ENCODE results near the gene GC. TPM values are rescaled to one million over a fixed set of nuclear protein-coding genes. Genes with fewer than 3 reads are reported as not detected.

GC gene
- total and polyA plus RNA-seq, 9 of the 15 experiments (the other 6 are each of a cell fraction or from before 2014, with no cell fraction given), result 0.44 TPM; not detected in 8

DNA sequence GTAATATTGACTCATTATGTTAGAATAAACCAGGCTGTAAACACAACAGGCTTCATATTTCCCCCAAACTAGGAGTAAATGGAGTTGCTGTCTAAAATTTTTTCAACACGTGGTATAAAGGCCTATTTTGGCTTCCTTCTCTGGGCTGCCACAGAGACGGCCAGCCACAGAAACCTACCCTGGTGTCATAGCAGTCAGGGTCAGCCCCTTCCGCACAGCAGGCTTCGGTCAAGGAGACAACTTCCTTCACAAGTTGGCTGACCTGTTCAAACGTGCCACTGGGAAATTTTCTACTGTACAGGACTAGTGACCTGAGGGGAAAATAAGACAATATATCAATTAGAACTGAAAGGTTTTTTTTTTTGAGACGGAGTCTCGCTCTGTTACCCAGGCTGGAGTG lies 15.8 kb downstream of the GC start:
- no TSS peak for BruUV-seq (replicated peaks)
- Histone ChIP-seq H3K4me2 (ENCODE audit: insufficient read depth, low read length) (no peak overlapping the region), H3K4me3 (no peak overlapping the region), H3K9ac (ENCODE audit: insufficient read depth in 1 of 2, low read depth in 2 of 2, low read length in 2 of 2) (no peak overlapping the region), H3K4me1 (replicated peaks in 1 of 2; ENCODE audit: control insufficient read depth in 2 of 2, insufficient read depth in 2 of 2, low read length in 2 of 2) (no peaks in the 10 kb centered on the region), H4K20me1 (replicated peaks; ENCODE audit: control insufficient read depth, insufficient read depth, low read length) (no peaks in the 10 kb centered on the region), H3K9me3 (replicated peaks; ENCODE audit: control insufficient read depth, insufficient read depth, low read depth, low read length) (no peaks in the 10 kb centered on the region), H3K27ac (ENCODE audit: extremely low read depth, low read depth, low read length) (no peak overlapping the region), H2AFZ (ENCODE audit: low read depth, low read length) (no peak overlapping the region), H3K9me1 (ENCODE audit: control insufficient read depth, insufficient read depth, low read length) (no peaks in the 10 kb centered on the region), H3K36me3 (ENCODE audit: control insufficient read depth, insufficient read depth, low read length) (no peaks in the 10 kb centered on the region), H3K27me3 (ENCODE audit: control insufficient read depth in 2 of 2, insufficient read depth in 2 of 2, low read length in 2 of 2) (no peaks in the 10 kb centered on the region), H3K79me2 (ENCODE audit: control insufficient read depth, insufficient read depth, low read length) (no peaks in the 10 kb centered on the region)
- in situ Hi-C loops (cut with MboI) (loop anchor here (25.0 kb wide), 2 partner anchors 169 to 519 kb away; no protein-coding TSS in a partner anchor), intact Hi-C loops (cut with micrococcal nuclease) (no loop called here)
- FAIRE-seq (no peak), DNase-seq (ENCODE audit: extremely low read depth in 1 of 4, low spot score in 3 of 4) (no peak), ATAC-seq (no peak)
- WGBS (ENCODE audit: insufficient coverage, low coverage, missing lambda C conversion rate), result 21% methylated on average over 5 of the region's 7 CpGs
- ChIA-PET POLR2A (no interaction called here), CTCF (ENCODE audit: low intra/inter-chr PET ratio) (no interaction called here)
- no peak for TF ChIP-seq OTX1 (CRISPR knock-in tag; IDR thresholded peaks at IDR 0.05)

- intact Hi-C loops (cut with micrococcal nuclease), result no loop called here
- H3K27me3 ChIP-seq (ENCODE audit: control insufficient read depth in 2 of 2, insufficient read depth in 2 of 2, low read length in 2 of 2), result no peaks in the 10 kb centered on the region
- H2AFZ ChIP-seq (ENCODE audit: low read depth, low read length), result no peak overlapping the region
- H3K4me2 ChIP-seq (ENCODE audit: insufficient read depth, low read length), result no peak overlapping the region
- H4K20me1 ChIP-seq (replicated peaks; ENCODE audit: control insufficient read depth, insufficient read depth, low read length), result no peaks in the 10 kb centered on the region
- no TSS peak for BruUV-seq (replicated peaks)
- WGBS (ENCODE audit: insufficient coverage, low coverage, missing lambda C conversion rate), result 0% methylated on average over 2 of the region's 2 CpGs
- no peak overlapping the region for H3K27ac ChIP-seq (ENCODE audit: extremely low read depth, low read depth, low read length)
- H3K9ac ChIP-seq (ENCODE audit: insufficient read depth in 1 of 2, low read depth in 2 of 2, low read length in 2 of 2), result no peak overlapping the region
- H3K36me3 ChIP-seq (ENCODE audit: control insufficient read depth, insufficient read depth, low read length), result no peaks in the 10 kb centered on the region
- DNase-seq (ENCODE audit: extremely low read depth in 1 of 4, low spot score in 3 of 4) (no peak), FAIRE-seq (no peak), ATAC-seq (no peak)
- no peaks in the 10 kb centered on the region for H3K9me1 ChIP-seq (ENCODE audit: control insufficient read depth, insufficient read depth, low read length)
- no peaks in the 10 kb centered on the region for H3K9me3 ChIP-seq (replicated peaks; ENCODE audit: control insufficient read depth, insufficient read depth, low read depth, low read length)
- ChIA-PET CTCF (ENCODE audit: low intra/inter-chr PET ratio) (no interaction called here), POLR2A (no interaction called here)
- TF ChIP-seq PTBP1 (IDR thresholded peaks at IDR 0.05; ENCODE audit: low read depth, low read length) (no peak), ARHGAP35 (IDR thresholded peaks at IDR 0.05; ENCODE audit: partially characterized antibody) (no peak), GATA2 (CRISPR knock-in tag; IDR thresholded peaks at IDR 0.05) (no peak), ZNF124 (CRISPR knock-in tag; IDR thresholded peaks at IDR 0.05) (no peak), SOX6 (IDR thresholded peaks at IDR 0.05) (no peak), SRSF1 (IDR thresholded peaks at IDR 0.05; ENCODE audit: low read depth, low read length) (no peak), BMI1 (IDR thresholded peaks at IDR 0.05; ENCODE audit: low read length) (no peak), ZNF431 (CRISPR knock-in tag; IDR thresholded peaks at IDR 0.05) (no peak)
- TF ChIP-seq, protein P1, sequence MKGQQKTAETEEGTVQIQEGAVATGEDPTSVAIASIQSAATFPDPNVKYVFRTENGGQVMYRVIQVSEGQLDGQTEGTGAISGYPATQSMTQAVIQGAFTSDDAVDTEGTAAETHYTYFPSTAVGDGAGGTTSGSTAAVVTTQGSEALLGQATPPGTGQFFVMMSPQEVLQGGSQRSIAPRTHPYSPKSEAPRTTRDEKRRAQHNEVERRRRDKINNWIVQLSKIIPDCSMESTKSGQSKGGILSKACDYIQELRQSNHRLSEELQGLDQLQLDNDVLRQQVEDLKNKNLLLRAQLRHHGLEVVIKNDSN (CRISPR knock-in tag; IDR thresholded peaks at IDR 0.05), result no peak
- TF ChIP-seq, protein P2, sequence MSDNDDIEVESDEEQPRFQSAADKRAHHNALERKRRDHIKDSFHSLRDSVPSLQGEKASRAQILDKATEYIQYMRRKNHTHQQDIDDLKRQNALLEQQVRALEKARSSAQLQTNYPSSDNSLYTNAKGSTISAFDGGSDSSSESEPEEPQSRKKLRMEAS (CRISPR knock-in tag; IDR thresholded peaks at IDR 0.05), result no peak
- H3K4me3 ChIP-seq, result no peak overlapping the region
- in situ Hi-C loops (cut with MboI), result loop anchor here (25.0 kb wide), 2 partner anchors 171 to 521 kb away; no protein-coding TSS in a partner anchor
- H3K79me2 ChIP-seq (ENCODE audit: control insufficient read depth, insufficient read depth, low read length), result no peaks in the 10 kb centered on the region
- H3K4me1 ChIP-seq (replicated peaks in 1 of 2; ENCODE audit: control insufficient read depth in 2 of 2, insufficient read depth in 2 of 2, low read length in 2 of 2), result no peaks in the 10 kb centered on the region
Observed at GRCh38 chr4:71765821-71766383, 18.0 kb downstream of the GC start.

Measured in K562 (cell line).